DMS53 treated with DMSO at 0.1 percent for 48 hours (cell line): ENCODE results near the gene PPM1G.

ENCODE experiments used
- DNase-seq: peaks from one replicate; lab custom pipeline; 2025; ENCODE audit not compliant: unreplicated experiment; lab: John Stamatoyannopoulos, UW

The PPM1G gene

DNA sequence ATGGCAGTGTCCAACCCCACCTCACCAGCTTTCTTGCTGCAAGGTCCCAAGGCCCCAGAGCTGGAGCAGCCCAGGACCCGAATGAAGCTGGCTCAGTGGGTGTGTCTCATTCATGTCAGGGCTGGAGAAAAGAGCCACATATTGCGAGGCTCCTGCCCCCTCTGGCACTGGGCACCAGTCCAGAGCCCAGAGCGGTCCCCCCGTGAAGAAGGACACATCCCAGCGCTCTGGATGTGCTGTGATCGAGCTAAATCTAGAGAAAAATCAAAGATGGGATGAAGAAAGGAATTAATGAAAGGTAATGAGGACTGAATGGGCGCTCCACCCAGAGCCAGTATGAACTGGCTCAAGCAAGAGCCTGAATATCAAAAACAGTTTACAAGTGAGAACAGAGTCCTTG, 73.2 kb downstream of the PPM1G start:
- DNase-seq = no peak

DNA sequence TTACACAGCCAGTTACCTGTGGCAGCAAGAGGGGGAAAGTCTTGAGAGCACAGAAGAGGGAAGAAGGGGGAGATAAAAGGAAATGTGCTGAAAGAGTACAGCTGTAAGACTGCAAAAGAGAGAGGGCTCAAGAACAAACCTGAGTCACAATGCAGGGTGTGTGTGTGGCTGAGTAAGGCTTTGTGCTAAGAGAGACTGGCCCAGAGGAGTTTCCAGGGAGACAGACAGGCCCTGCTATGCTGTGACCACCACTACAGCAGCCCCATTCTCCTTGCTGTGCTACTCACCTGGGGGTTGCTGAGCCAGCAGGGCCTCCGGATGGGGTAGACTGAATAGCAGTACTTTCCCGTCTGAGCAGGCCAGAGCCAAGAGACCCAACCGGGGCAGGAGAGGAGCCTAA, 74.1 kb downstream of the PPM1G start:
- no peak for DNase-seq
